Measurements from ENCODE around the gene VPS41.

Gene VPS41

DNA sequence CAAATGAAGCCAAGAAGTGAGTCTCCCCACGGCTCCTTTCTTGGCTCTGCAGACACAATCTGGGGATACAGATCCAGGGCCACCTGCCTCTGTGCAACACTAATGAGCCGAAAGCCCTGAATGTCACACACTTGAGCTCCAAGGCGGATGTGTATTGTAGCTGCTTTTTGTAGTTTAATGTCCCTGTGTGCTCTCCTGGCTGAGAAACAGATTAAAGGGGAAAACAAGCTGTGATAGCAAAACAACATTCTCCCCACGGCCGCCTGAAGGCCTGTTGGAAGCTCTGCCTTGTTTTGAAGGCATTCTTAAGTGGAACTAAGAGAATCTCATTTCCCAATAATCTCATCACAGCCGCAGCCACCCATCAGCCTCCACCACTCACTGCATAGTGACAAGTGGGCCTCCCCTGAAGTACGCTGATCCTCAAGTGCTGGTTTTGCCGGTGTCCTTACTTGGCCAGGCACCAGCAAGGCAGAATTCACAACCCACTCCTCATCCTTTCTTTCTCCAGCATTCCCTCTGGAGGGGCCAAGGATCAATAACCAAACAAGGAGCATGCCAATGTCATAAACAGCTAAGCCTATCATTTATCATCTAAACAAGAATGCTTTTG is 233.4 kb downstream of the VPS41 start:
- TF ChIP-seq EZH2phosphoT487 (IDR thresholded peaks at IDR 0.05; ENCODE audit: borderline replicate concordance) = no peak
- H3F3A ChIP-seq (ENCODE audit: low read depth) = no peaks in the 10 kb centered on the region
- no peak overlapping the region for H3K4me3 ChIP-seq (ENCODE audit: low read length, poor library complexity, severe bottlenecking)
- H3K9me2 ChIP-seq (replicated peaks; ENCODE audit: low read depth, low read length) = no peaks in the 10 kb centered on the region
- no peaks in the 10 kb centered on the region for H4K20me1 ChIP-seq (ENCODE audit: insufficient read depth, low read length, poor library complexity, severe bottlenecking)
- no peak overlapping the region for H3K9ac ChIP-seq (ENCODE audit: low read depth, low read length, poor library complexity, severe bottlenecking)
- H3K27me3 ChIP-seq (ENCODE audit: insufficient read depth, low read length, poor library complexity, severe bottlenecking) = no peaks in the 10 kb centered on the region
- no peaks in the 10 kb centered on the region for H3K36me3 ChIP-seq (ENCODE audit: insufficient read depth, low read length)
- no peaks in the 10 kb centered on the region for H3K79me2 ChIP-seq (ENCODE audit: insufficient read depth, low read length)
- H3K4me2 ChIP-seq (ENCODE audit: low read depth, low read length, poor library complexity, severe bottlenecking) = no peak overlapping the region
- no peaks in the 10 kb centered on the region for H3K9me3 ChIP-seq (ENCODE audit: insufficient read depth, low read depth, low read length)
- H3K4me1 ChIP-seq (ENCODE audit: insufficient read depth, low read length, poor library complexity, severe bottlenecking) = no peaks in the 10 kb centered on the region
- no peak overlapping the region for H2AFZ ChIP-seq (ENCODE audit: low read length)

DNA sequence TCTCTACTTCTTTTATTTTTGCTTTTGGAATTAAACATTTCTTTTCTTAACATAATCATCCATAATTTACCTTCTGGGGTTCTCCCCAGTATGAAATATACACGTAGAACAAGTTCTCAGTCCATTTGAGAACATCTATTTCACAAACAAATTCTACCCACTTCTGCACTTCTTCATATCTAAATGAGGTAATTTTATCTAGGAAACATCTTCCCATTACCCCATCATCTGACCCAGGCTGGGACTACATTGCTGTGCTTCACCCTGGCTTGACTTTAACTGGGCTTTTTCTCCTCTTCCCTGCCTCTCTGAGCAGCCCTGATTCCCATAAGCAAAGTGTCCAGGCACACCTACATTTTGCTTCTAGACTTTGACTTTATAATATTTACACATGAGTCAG is 234.5 kb downstream of the VPS41 start:
- TF ChIP-seq, protein P1, sequence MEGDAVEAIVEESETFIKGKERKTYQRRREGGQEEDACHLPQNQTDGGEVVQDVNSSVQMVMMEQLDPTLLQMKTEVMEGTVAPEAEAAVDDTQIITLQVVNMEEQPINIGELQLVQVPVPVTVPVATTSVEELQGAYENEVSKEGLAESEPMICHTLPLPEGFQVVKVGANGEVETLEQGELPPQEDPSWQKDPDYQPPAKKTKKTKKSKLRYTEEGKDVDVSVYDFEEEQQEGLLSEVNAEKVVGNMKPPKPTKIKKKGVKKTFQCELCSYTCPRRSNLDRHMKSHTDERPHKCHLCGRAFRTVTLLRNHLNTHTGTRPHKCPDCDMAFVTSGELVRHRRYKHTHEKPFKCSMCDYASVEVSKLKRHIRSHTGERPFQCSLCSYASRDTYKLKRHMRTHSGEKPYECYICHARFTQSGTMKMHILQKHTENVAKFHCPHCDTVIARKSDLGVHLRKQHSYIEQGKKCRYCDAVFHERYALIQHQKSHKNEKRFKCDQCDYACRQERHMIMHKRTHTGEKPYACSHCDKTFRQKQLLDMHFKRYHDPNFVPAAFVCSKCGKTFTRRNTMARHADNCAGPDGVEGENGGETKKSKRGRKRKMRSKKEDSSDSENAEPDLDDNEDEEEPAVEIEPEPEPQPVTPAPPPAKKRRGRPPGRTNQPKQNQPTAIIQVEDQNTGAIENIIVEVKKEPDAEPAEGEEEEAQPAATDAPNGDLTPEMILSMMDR (conservative IDR thresholded peaks at IDR 0.05; ENCODE audit: low read length) = no peak
- TF ChIP-seq EZH2phosphoT487 (IDR thresholded peaks at IDR 0.05; ENCODE audit: borderline replicate concordance) = no peak
- Histone ChIP-seq H2AFZ (ENCODE audit: low read length) (no peak overlapping the region), H3K9ac (ENCODE audit: low read depth, low read length, poor library complexity, severe bottlenecking) (no peak overlapping the region), H3K9me3 (ENCODE audit: insufficient read depth, low read depth, low read length) (no peaks in the 10 kb centered on the region), H3K79me2 (ENCODE audit: insufficient read depth, low read length) (no peaks in the 10 kb centered on the region), H3K9me2 (replicated peaks; ENCODE audit: low read depth, low read length) (no peaks in the 10 kb centered on the region), H3K27me3 (ENCODE audit: insufficient read depth, low read length, poor library complexity, severe bottlenecking) (no peaks in the 10 kb centered on the region), H3K4me1 (ENCODE audit: insufficient read depth, low read length, poor library complexity, severe bottlenecking) (no peaks in the 10 kb centered on the region), H3K4me2 (ENCODE audit: low read depth, low read length, poor library complexity, severe bottlenecking) (no peak overlapping the region), H3K4me3 (ENCODE audit: low read length, poor library complexity, severe bottlenecking) (no peak overlapping the region), H3F3A (ENCODE audit: low read depth) (no peaks in the 10 kb centered on the region), H3K36me3 (ENCODE audit: insufficient read depth, low read length) (no peaks in the 10 kb centered on the region), H4K20me1 (ENCODE audit: insufficient read depth, low read length, poor library complexity, severe bottlenecking) (no peaks in the 10 kb centered on the region)

GRCh38 chr7:38673795-38674194 is 235.2 kb downstream of the VPS41 start:
- Histone ChIP-seq H3K9ac (ENCODE audit: low read depth, low read length, poor library complexity, severe bottlenecking) (no peak overlapping the region), H4K20me1 (ENCODE audit: insufficient read depth, low read length, poor library complexity, severe bottlenecking) (no peaks in the 10 kb centered on the region), H3F3A (ENCODE audit: low read depth) (no peaks in the 10 kb centered on the region), H2AFZ (ENCODE audit: low read length) (no peak overlapping the region), H3K79me2 (ENCODE audit: insufficient read depth, low read length) (no peaks in the 10 kb centered on the region), H3K9me3 (ENCODE audit: insufficient read depth, low read depth, low read length) (no peaks in the 10 kb centered on the region), H3K4me2 (ENCODE audit: low read depth, low read length, poor library complexity, severe bottlenecking) (no peak overlapping the region), H3K9me2 (replicated peaks; ENCODE audit: low read depth, low read length) (no peaks in the 10 kb centered on the region), H3K36me3 (ENCODE audit: insufficient read depth, low read length) (no peaks in the 10 kb centered on the region), H3K27me3 (ENCODE audit: insufficient read depth, low read length, poor library complexity, severe bottlenecking) (no peaks in the 10 kb centered on the region), H3K4me1 (ENCODE audit: insufficient read depth, low read length, poor library complexity, severe bottlenecking) (no peaks in the 10 kb centered on the region), H3K4me3 (ENCODE audit: low read length, poor library complexity, severe bottlenecking) (no peak overlapping the region)
- no peak for TF ChIP-seq EZH2phosphoT487 (IDR thresholded peaks at IDR 0.05; ENCODE audit: borderline replicate concordance)
- TF ChIP-seq, protein P1 (conservative IDR thresholded peaks at IDR 0.05; ENCODE audit: low read length) = no peak

Measured in Loucy (cell line).